Hepatocyte (in vitro differentiated cells): ENCODE data around the gene PCDHAC2.

Experiments
- CTCF ChIP-seq: fragments of 200-600 bp; sonication (generic); IDR thresholded peaks from 2 replicates; pipeline ENCODE4 v1.5.1; 2016; ENCODE audit warnings: antibody characterized with exemption, mild to moderate bottlenecking; ENCODE audit not compliant: poor library complexity
- EZH2phosphoT487 ChIP-seq: fragments of 200-600 bp; sonication (generic); IDR thresholded peaks from one replicate; pipeline ENCODE4 v1.6.1; 2018; ENCODE audit warnings: antibody characterized with exemption, mild to moderate bottlenecking, low read depth, moderate library complexity; ENCODE audit not compliant: unreplicated experiment, severe bottlenecking

- no peak for TF ChIP-seq CTCF
- TF ChIP-seq EZH2phosphoT487: no peak
Observed at GRCh38 chr5:140964356-140964755, 1.9 kb upstream of the PCDHAC2 start.
